ENCODE data around the gene RFNG.

Gene RFNG

GRCh38 chr17:81998691-81999438, 52.7 kb downstream of the RFNG start:
- no peak for DNase-seq

GRCh38 chr17:81998212-81998611, 53.4 kb downstream of the RFNG start:
- DNase-seq, result no peak

Measured in eye (tissue), 1 donor.